Gastrocnemius medialis (tissue), 4 donors: ENCODE measurements around the gene CD2BP2. TPM values are rescaled to one million over a fixed set of nuclear protein-coding genes. Genes with fewer than 3 reads are reported as not detected.
"Not testable (repeated sequence)": the region's sequence is repeated elsewhere in the genome, so short reads cannot be mapped to it uniquely, and the experiment has no call there.

ENCODE experiments used
- ATAC-seq, 2 donors: fragments of 150-250 bp; one replicate each; pipeline ENCODE4 v1.9.1; 2016
- DNase-seq, 2 donors: peaks; one replicate each; pipeline ENCODE4 v3.0.0-alpha.2; 2019
- H3K27ac ChIP-seq, 4 donors: fragments of 200-600 bp; sonication (generic); 1 replicate in 1 of 4; 2 replicates in 3 of 4; pipeline ENCODE4 v1.5.1; 2016 to 2018; ENCODE audit warnings: mild to moderate bottlenecking in 2 of 4, moderate library complexity in 1 of 4
- H3K27me3 ChIP-seq, 3 donors: fragments of 200-600 bp; sonication (generic) in 2 of 3; 1 replicate in 1 of 3; 2 replicates in 2 of 3; pipeline versions ENCODE4 v1.5.1 to v1.6.0; 2016 to 2019; ENCODE audit warnings: mild to moderate bottlenecking in 1 of 3, moderate library complexity in 1 of 3
- H3K36me3 ChIP-seq, 2 donors: fragments of 200-600 bp; sonication (generic) in 1 of 2; one replicate each; pipeline ENCODE4 v1.5.1; 2017 to 2018
- H3K4me1 ChIP-seq, 2 donors: fragments of 200-600 bp; sonication (generic) in 1 of 2; one replicate each; pipeline ENCODE4 v1.5.1; 2016 to 2017; ENCODE audit warnings: mild to moderate bottlenecking in 2 of 2
- H3K4me3 ChIP-seq, 4 donors: fragments of 200-600 bp; sonication (generic) in 3 of 4; 1 replicate in 1 of 4; 2 replicates in 3 of 4; pipeline ENCODE4 v1.5.1; 2016 to 2019; ENCODE audit warnings: mild to moderate bottlenecking in 2 of 4
- H3K9me3 ChIP-seq, 3 donors: fragments of 200-600 bp; sonication (generic) in 2 of 3; 1 replicate in 1 of 3; 2 replicates in 2 of 3; pipeline ENCODE4 v1.5.1; 2016 to 2019
- CTCF ChIP-seq, 5 experiments: fragments of 450-650 bp in 3 of 5; fragments of 200-600 bp in 2 of 5; sonication (generic) in 2 of 5; IDR thresholded peaks in 4 of 5; conservative IDR thresholded peaks in 1 of 5; 1 replicate in 4 of 5; 2 replicates in 1 of 5; pipeline ENCODE4 v1.5.1; 2016 to 2019; ENCODE audit warnings: antibody characterized with exemption in 5 of 5, mild to moderate bottlenecking in 3 of 5, moderate library complexity in 3 of 5
- POLR2A ChIP-seq, 2 donors: fragments of 450-650 bp; IDR thresholded peaks; one replicate each; pipeline ENCODE4 v1.6.1; 2017; ENCODE audit warnings: antibody characterized with exemption in 2 of 2, mild to moderate bottlenecking in 2 of 2, moderate library complexity in 2 of 2
- in situ Hi-C, 4 donors: fragments of 200-750 bp; cut with MboI; loops; one replicate each; pipeline versions ENCODE4 v1.15.0 to v1.8.0; 2017; ENCODE audit warnings: low sequenced_read_pairs in 4 of 4
- intact Hi-C: fragments of 100-400 bp; cut with DNase I; formaldehyde crosslinking; loops from one replicate; pipeline ENCODE4 v1.15.1; 2023; ENCODE audit warnings: low total_unique reads
- total RNA-seq, 4 donors: library from RNA; depleted of rRNA; stranded (reverse); fragments of >200 nt; gene quantifications; one replicate each; pipeline versions ENCODE4 v1.1.0 to v1.2.3, GENCODE V29; 2016

Gene CD2BP2
- total RNA-seq, 4 donors from 2014 or later: 33.4 to 53.8 (median 40.9) TPM

DNA sequence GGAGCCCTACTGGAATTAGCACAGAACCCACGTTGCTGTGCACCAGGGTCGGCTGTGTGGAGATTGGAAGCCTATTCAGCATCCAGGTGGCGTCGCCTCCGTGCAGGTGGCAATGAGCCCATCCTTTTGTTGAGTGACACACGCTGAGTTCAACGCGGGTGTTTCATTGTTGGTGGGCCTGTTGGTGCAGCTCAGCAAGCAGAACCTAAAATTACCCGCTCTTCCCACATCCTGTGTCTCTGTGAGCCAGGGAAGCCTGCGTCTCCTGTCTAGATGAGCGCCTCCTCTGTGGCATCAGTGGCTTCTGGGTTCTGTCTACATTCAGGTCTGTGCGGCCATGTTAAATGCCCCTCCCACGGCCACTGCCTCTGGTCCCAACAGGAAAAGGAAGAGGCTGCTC, 14.5 kb downstream of the CD2BP2 start:
- ATAC-seq (no peak), DNase-seq (no peak)
- Histone ChIP-seq H3K9me3 (no peaks in the 10 kb centered on the region), H3K27ac (no peak overlapping the region), H3K27me3 (no peaks in the 10 kb centered on the region), H3K4me1 (peaks cover 4 to 31% of the 10 kb centered on the region in 2 donors), H3K36me3 (no peaks in the 10 kb centered on the region), H3K4me3 (no peak overlapping the region)
- intact Hi-C loops (no loop called here), in situ Hi-C loops (no loop called here)
- TF ChIP-seq POLR2A (IDR thresholded peaks at IDR 0.05) (no peak), CTCF (IDR thresholded peaks at IDR 0.05 in 4 of 5, conservative IDR thresholded peaks at IDR 0.05 in 1 of 5) (no peak)

GRCh38 chr16:30338715-30339114, 16.4 kb downstream of the CD2BP2 start:
- intact Hi-C loops, H3K36me3 ChIP-seq, in situ Hi-C loops, H3K9me3 ChIP-seq, H3K27me3 ChIP-seq, DNase-seq, H3K4me3 ChIP-seq: not testable (repeated sequence)
- peak in 1 of 2 donors; percentile 65 for ATAC-seq
- Histone ChIP-seq H3K4me1 (peaks cover 5 to 31% of the 10 kb centered on the region in 2 donors), H3K27ac (peak overlapping the region in 2 of 4 donors; percentile 52 to 99)

DNA sequence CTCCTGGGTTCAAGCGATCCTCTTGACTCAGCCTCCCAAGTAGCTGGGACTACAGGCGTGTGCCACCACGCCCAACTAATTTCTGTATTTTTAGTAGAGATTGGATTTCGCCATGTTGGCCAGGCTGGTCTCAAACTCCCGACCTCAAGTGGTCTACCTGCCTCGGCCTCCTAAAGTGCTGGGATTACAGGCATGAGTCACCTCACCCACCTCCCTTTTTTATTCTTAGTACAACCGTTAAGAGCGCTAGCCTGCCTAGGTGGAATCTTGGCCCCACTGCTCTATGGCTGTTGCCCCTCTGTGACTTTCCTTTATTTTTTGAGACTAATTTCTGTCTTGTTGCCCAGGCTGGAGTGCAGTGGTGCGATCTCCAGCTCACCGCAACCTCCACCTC, 17.1 kb downstream of the CD2BP2 start:
- ATAC-seq, intact Hi-C loops, DNase-seq, in situ Hi-C loops, H3K9me3 ChIP-seq, H3K4me3 ChIP-seq, H3K27me3 ChIP-seq, H3K36me3 ChIP-seq: not testable (repeated sequence)
- Histone ChIP-seq H3K4me1 (peaks cover 5 to 31% of the 10 kb centered on the region in 2 donors), H3K27ac (peak overlapping the region in 2 of 4 donors; percentile 52 to 99)

- TF ChIP-seq CTCF (IDR thresholded peaks at IDR 0.05 in 4 of 5, conservative IDR thresholded peaks at IDR 0.05 in 1 of 5) (no peak), POLR2A (IDR thresholded peaks at IDR 0.05) (no peak)
- in situ Hi-C loops (no loop called here), intact Hi-C loops (loop anchor here (1.0 to 2.0 kb wide), 4 partner anchors 15 to 73 kb away; partner anchors contain the start of gene TBC1D10B)
- Histone ChIP-seq H3K4me1 (peaks cover 5 to 32% of the 10 kb centered on the region in 2 donors), H3K9me3 (no peaks in the 10 kb centered on the region), H3K4me3 (peak overlapping the region; percentile 66 to 85 (median 77)), H3K27ac (peak overlapping the region; percentile 89 to 99 (median 96)), H3K27me3 (no peaks in the 10 kb centered on the region), H3K36me3 (no peaks in the 10 kb centered on the region)
- DNase-seq (peak; percentile 64 to 75), ATAC-seq (peak; percentile 52 to 67)
These were observed 19.3 kb downstream of the CD2BP2 start for GRCh38 chr16:30335598-30336474.

GRCh38 chr16:30335028-30335597, 20.0 kb downstream of the CD2BP2 start:
- TF ChIP-seq POLR2A (IDR thresholded peaks at IDR 0.05): peak; percentile 90 to 96
- H3K27me3 ChIP-seq, H3K36me3 ChIP-seq, in situ Hi-C loops, H3K9me3 ChIP-seq: not testable (repeated sequence)
- Histone ChIP-seq H3K27ac (peak overlapping the region; percentile 89 to 99 (median 96)), H3K4me3 (peak overlapping the region; percentile 66 to 85 (median 77)), H3K4me1 (peaks cover 12 to 37% of the 10 kb centered on the region in 2 donors)
- intact Hi-C loops: loop anchor here (2.0 kb wide), 3 partner anchors 36 to 74 kb away; partner anchors contain the start of gene TBC1D10B
- DNase-seq (peak; percentile 77 to 87), ATAC-seq (peak; percentile 53 to 84)

GRCh38 chr16:30334473-30334989, 20.6 kb downstream of the CD2BP2 start:
- in situ Hi-C loops, H3K27me3 ChIP-seq, H3K9me3 ChIP-seq, H3K36me3 ChIP-seq: not testable (repeated sequence)
- Histone ChIP-seq H3K4me1 (peaks cover 12 to 36% of the 10 kb centered on the region in 2 donors), H3K27ac (peak overlapping the region; percentile 89 to 99 (median 96)), H3K4me3 (peak overlapping the region; percentile 66 to 85 (median 77))
- ATAC-seq (peak; percentile 54 to 79), DNase-seq (peak; percentile 58 to 77)
- intact Hi-C loops: loop anchor here (2.0 kb wide), 3 partner anchors 36 to 74 kb away; partner anchors contain the start of gene TBC1D10B

DNA sequence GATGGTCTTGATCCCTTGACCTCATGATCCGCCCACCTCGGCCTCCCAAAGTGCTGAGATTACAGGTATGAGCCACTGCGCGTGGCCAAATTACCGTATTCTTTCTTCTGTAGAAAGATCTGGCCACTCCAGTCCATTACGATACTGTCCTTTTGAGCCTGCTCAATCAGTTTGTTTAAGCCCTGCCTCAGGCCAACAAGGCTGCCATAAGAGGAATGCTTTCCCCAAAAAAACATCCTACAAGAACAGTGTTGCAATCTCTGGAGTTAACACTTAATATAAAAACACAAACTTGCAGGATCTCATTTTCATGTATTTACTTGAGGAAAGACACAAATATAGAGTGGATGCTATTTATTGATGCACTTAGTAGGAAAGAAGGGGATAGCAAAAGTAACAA, 30.9 kb downstream of the CD2BP2 start:
- in situ Hi-C loops, intact Hi-C loops, H3K4me3 ChIP-seq, H3K4me1 ChIP-seq, H3K27me3 ChIP-seq, H3K36me3 ChIP-seq, H3K27ac ChIP-seq, DNase-seq, H3K9me3 ChIP-seq: not testable (repeated sequence)
- peak in 1 of 2 donors; percentile 16 for ATAC-seq

- H3K27ac ChIP-seq, DNase-seq, H3K9me3 ChIP-seq, H3K4me1 ChIP-seq, in situ Hi-C loops, H3K4me3 ChIP-seq, H3K36me3 ChIP-seq, intact Hi-C loops, H3K27me3 ChIP-seq, ATAC-seq: not testable (repeated sequence)
These were observed 36.5 kb downstream of the CD2BP2 start for GRCh38 chr16:30318647-30319046.

DNA sequence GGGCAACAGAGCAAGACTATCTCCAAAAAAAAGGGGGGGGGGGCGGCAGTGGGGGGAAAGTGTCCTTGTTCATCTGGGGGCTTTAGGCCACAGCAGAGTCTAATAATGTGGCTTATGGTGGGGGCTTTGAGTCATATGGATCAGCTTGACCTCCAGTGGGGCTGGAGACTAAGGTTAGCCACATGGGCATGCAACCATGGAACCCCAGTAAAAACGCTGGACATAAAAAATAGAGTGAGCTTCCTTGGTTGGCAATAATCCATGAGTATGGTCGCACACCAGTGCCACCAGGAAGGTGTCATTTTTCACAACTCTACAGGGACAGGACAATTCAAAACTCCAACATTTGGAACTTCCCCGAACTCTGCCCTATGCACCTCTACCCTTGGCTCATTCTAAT, 44.2 kb downstream of the CD2BP2 start:
- in situ Hi-C loops, H3K4me3 ChIP-seq, intact Hi-C loops, H3K36me3 ChIP-seq, ATAC-seq, H3K27me3 ChIP-seq, H3K9me3 ChIP-seq, DNase-seq: not testable (repeated sequence)
- peaks cover 8 to 15% of the 10 kb centered on the region in 2 donors for H3K4me1 ChIP-seq
- H3K27ac ChIP-seq: peak overlapping the region in 1 of 4 donors; percentile 55
